ENCODE results near the gene PEPD. TPM values are rescaled to one million over a fixed set of nuclear protein-coding genes. Genes with fewer than 3 reads are reported as not detected.

The PEPD gene
- total and polyA plus RNA-seq, 10 of the 15 experiments (the other 5 are each of a cell fraction or from before 2014, with no cell fraction given): 1.4 to 52.0 (median 20.2) TPM

GRCh38 chr19:33499248-33499647, 22.3 kb downstream of the PEPD start:
- no peaks in the 10 kb centered on the region; a peak in 1 of 4 replicates for H3K36me3 ChIP-seq (ENCODE audit: control insufficient read depth in 2 of 2, insufficient read depth in 2 of 2, low read length in 1 of 2)
- H4K20me1 ChIP-seq (ENCODE audit: control insufficient read depth, insufficient read depth): no peaks in the 10 kb centered on the region
- ChIA-PET SMC1A (ENCODE audit: uncharacterized antibody, unreplicated experiment) (no interaction called here), POLR2A (no interaction called here), CTCF (no interaction called here), RAD21 (ENCODE audit: unreplicated experiment) (no interaction called here)
- no TSS peak for BruUV-seq (replicated peaks)
- 47% methylated on average over 6 of the region's 6 CpGs for WGBS (ENCODE audit: insufficient coverage, insufficient replicate concordance, low lambda C conversion rate, missing lambda C conversion rate)
- no peak overlapping the region for H2AFZ ChIP-seq (ENCODE audit: control insufficient read depth, low read depth, low read length)
- no peak overlapping the region for H3K9ac ChIP-seq (ENCODE audit: control insufficient read depth, insufficient read depth, low read length)
- FAIRE-seq (no peak), DNase-seq (ENCODE audit: low read depth, low spot score) (no peak), ATAC-seq (no peak)
- H3K9me3 ChIP-seq (replicated peaks; ENCODE audit: control insufficient read depth, insufficient read depth, low read length): no peaks in the 10 kb centered on the region
- in situ Hi-C loops (cut with MboI): no loop called here
- intact Hi-C loops (cut with micrococcal nuclease; ENCODE audit: unreplicated experiment): no loop called here
- no peaks in the 10 kb centered on the region for H3K27me3 ChIP-seq (replicated peaks in 1 of 2; ENCODE audit: control insufficient read depth in 2 of 2, insufficient read depth in 2 of 2, low read length in 1 of 2)
- H3K79me2 ChIP-seq (ENCODE audit: control insufficient read depth, insufficient read depth, low read length): no peaks in the 10 kb centered on the region
- no peak overlapping the region for H3K27ac ChIP-seq (ENCODE audit: control insufficient read depth, insufficient read depth)
- H3K4me3 ChIP-seq: no peak overlapping the region
- no peaks in the 10 kb centered on the region for H3K4me1 ChIP-seq (ENCODE audit: control insufficient read depth, insufficient read depth, low read length)
- H3K4me2 ChIP-seq (ENCODE audit: control insufficient read depth, insufficient read depth): no peak overlapping the region
- TF ChIP-seq YBX1 (IDR thresholded peaks at IDR 0.05) (no peak), HDAC6 (IDR thresholded peaks at IDR 0.05; ENCODE audit: unreplicated experiment) (no peak), RFX5 (IDR thresholded peaks at IDR 0.05; ENCODE audit: low read depth, low read length) (no peak)

- Histone ChIP-seq H3K27me3 (replicated peaks in 1 of 2; ENCODE audit: control insufficient read depth in 2 of 2, insufficient read depth in 2 of 2, low read length in 1 of 2) (no peaks in the 10 kb centered on the region), H2AFZ (ENCODE audit: control insufficient read depth, low read depth, low read length) (no peak overlapping the region), H4K20me1 (ENCODE audit: control insufficient read depth, insufficient read depth) (no peaks in the 10 kb centered on the region), H3K4me1 (ENCODE audit: control insufficient read depth, insufficient read depth, low read length) (no peaks in the 10 kb centered on the region), H3K4me2 (ENCODE audit: control insufficient read depth, insufficient read depth) (no peak overlapping the region), H3K4me3 (no peak overlapping the region), H3K9ac (ENCODE audit: control insufficient read depth, insufficient read depth, low read length) (no peak overlapping the region), H3K36me3 (ENCODE audit: control insufficient read depth in 2 of 2, insufficient read depth in 2 of 2, low read length in 1 of 2) (no peaks in the 10 kb centered on the region; a peak in 1 of 4 replicates), H3K9me3 (replicated peaks; ENCODE audit: control insufficient read depth, insufficient read depth, low read length) (no peaks in the 10 kb centered on the region), H3K27ac (ENCODE audit: control insufficient read depth, insufficient read depth) (no peak overlapping the region), H3K79me2 (ENCODE audit: control insufficient read depth, insufficient read depth, low read length) (no peaks in the 10 kb centered on the region)
- RAD21 ChIA-PET (ENCODE audit: unreplicated experiment): no interaction called here
- DNase-seq (ENCODE audit: low read depth, low spot score) (no peak), ATAC-seq (no peak), FAIRE-seq (no peak)
- in situ Hi-C loops (cut with MboI): no loop called here
- BruUV-seq (replicated peaks): no TSS peak
- CTCF ChIA-PET: no interaction called here
- SMC1A ChIA-PET (ENCODE audit: uncharacterized antibody, unreplicated experiment): no interaction called here
- POLR2A ChIA-PET: no interaction called here
- intact Hi-C loops (cut with micrococcal nuclease; ENCODE audit: unreplicated experiment): no loop called here
- WGBS (ENCODE audit: insufficient coverage, insufficient replicate concordance, low lambda C conversion rate, missing lambda C conversion rate): 83% methylated on average over 9 of the region's 10 CpGs
- TF ChIP-seq USF2 (IDR thresholded peaks at IDR 0.05; ENCODE audit: borderline replicate concordance, low read depth, low read length) (no peak), EGR1 (IDR thresholded peaks at IDR 0.05; ENCODE audit: borderline replicate concordance in 1 of 2, low read depth in 2 of 2, low read length in 2 of 2) (no peak), ASH2L (IDR thresholded peaks at IDR 0.05; ENCODE audit: borderline replicate concordance, low read depth) (no peak), TCF7 (IDR thresholded peaks at IDR 0.05; ENCODE audit: borderline replicate concordance) (no peak), FOS (IDR thresholded peaks at IDR 0.05; ENCODE audit: borderline replicate concordance, extremely low read depth, insufficient read length) (no peak), RB1 (IDR thresholded peaks at IDR 0.05; ENCODE audit: borderline replicate concordance) (no peak), SRF (IDR thresholded peaks at IDR 0.05; ENCODE audit: low read depth in 2 of 2, low read length in 2 of 2) (no peak)
Measured at GRCh38 chr19:33498391-33499000, 23.1 kb downstream of the PEPD start.
